Measurements from ENCODE around the gene TMED6. TPM values are rescaled to one million over a fixed set of nuclear protein-coding genes. Genes with fewer than 3 reads are reported as not detected.
"Not testable (repeated sequence)": the region's sequence is repeated elsewhere in the genome, so short reads cannot be mapped to it uniquely, and the experiment has no call there.

TMED6 gene
- total and polyA plus RNA-seq, 2 experiments from 2014 or later: 0.30 TPM; not detected in 1

DNA sequence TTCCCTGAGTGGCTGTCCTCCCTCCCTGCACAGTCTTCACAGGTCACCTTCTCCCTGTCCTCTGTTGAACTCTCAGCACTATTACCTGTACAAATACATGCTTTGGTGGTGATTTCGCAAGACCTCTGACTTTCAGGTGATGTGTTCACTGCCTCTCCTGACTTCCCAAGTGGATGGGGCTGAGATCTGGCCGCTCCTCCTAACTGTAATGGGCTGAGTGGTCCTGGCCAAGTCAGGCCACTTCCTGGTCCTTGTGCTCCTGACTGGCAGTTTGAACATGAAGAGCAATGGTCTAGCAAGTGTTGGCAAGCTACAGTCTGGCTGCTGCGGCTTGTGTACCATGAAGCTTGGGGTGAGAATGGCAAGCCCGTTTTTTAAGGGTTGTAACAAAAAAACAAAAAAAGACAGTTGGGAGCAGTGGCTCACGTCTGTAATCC, 11.7 kb upstream of the TMED6 start:
- Histone ChIP-seq H3K27ac (no peak overlapping the region), H3K79me2 (ENCODE audit: insufficient read depth) (peaks cover 13% of the 10 kb centered on the region; the same call in 1 of the 2 replicates), H4K20me1 (ENCODE audit: insufficient read depth) (no peaks in the 10 kb centered on the region), H3K9ac (no peak overlapping the region), H2AFZ (no peak overlapping the region), H3K9me3 (ENCODE audit: low read depth) (no peaks in the 10 kb centered on the region), H3K4me3 (no peak overlapping the region), H3K27me3 (replicated peaks; ENCODE audit: insufficient read depth) (no peaks in the 10 kb centered on the region), H3K4me1 (ENCODE audit: insufficient read depth) (no peaks in the 10 kb centered on the region), H3K4me2 (ENCODE audit: unreplicated experiment) (no peak overlapping the region), H3F3A (ENCODE audit: insufficient read depth) (0 out of 2 replicates have a peak, but pooled peaks cover 5% of the 10 kb centered on the region), H3K36me3 (ENCODE audit: low read depth) (peaks cover 25% of the 10 kb centered on the region; the same call in 1 of the 2 replicates), H3K9me2 (ENCODE audit: insufficient read depth) (no peaks in the 10 kb centered on the region)
- in situ Hi-C loops (cut with MboI): no loop called here
- TF ChIP-seq EZH2phosphoT487 (IDR thresholded peaks at IDR 0.05; ENCODE audit: insufficient read depth, low read depth): no peak
- no peak for TF ChIP-seq EZH2 (IDR thresholded peaks at IDR 0.05; ENCODE audit: insufficient read depth, poor library complexity, severe bottlenecking)
- DNase-seq: no peak
- WGBS, 2 experiments (ENCODE audit: low coverage in 1 of 2, low lambda C conversion rate in 2 of 2, missing lambda C conversion rate in 2 of 2): 84 to 85% methylated on average over 5 of the region's 5 CpGs

GRCh38 chr16:69360070-69360469, 8.5 kb upstream of the TMED6 start:
- H3K9me3 ChIP-seq (ENCODE audit: low read depth); H2AFZ ChIP-seq; in situ Hi-C loops (cut with MboI); DNase-seq; H4K20me1 ChIP-seq (ENCODE audit: insufficient read depth); H3K4me1 ChIP-seq (ENCODE audit: insufficient read depth); H3K79me2 ChIP-seq (ENCODE audit: insufficient read depth); H3F3A ChIP-seq (ENCODE audit: insufficient read depth); H3K4me2 ChIP-seq (ENCODE audit: unreplicated experiment); H3K27ac ChIP-seq; H3K27me3 ChIP-seq (replicated peaks; ENCODE audit: insufficient read depth); H3K9ac ChIP-seq; H3K4me3 ChIP-seq; H3K9me2 ChIP-seq (ENCODE audit: insufficient read depth): not testable (repeated sequence)
- peaks cover 14% of the 10 kb centered on the region; the same call in 1 of the 2 replicates for H3K36me3 ChIP-seq (ENCODE audit: low read depth)
- WGBS, 2 experiments (ENCODE audit: low coverage in 1 of 2, low lambda C conversion rate in 2 of 2, missing lambda C conversion rate in 2 of 2): 94 to 96% methylated on average over 9 of the region's 9 CpGs

GRCh38 chr16:69350536-69351133, 951 bp downstream of the TMED6 start:
- WGBS, 2 experiments (ENCODE audit: low coverage in 1 of 2, low lambda C conversion rate in 2 of 2, missing lambda C conversion rate in 2 of 2): 93 to 97% methylated on average over 6 of the region's 6 CpGs
- Histone ChIP-seq H3K9me2 (ENCODE audit: insufficient read depth) (no peaks in the 10 kb centered on the region), H3K36me3 (ENCODE audit: low read depth) (no peaks in the 10 kb centered on the region), H2AFZ (no peak overlapping the region), H3K27ac (no peak overlapping the region), H3K4me2 (ENCODE audit: unreplicated experiment) (no peak overlapping the region), H3K79me2 (ENCODE audit: insufficient read depth) (no peaks in the 10 kb centered on the region), H3K9me3 (ENCODE audit: low read depth) (no peaks in the 10 kb centered on the region), H3K4me3 (no peak overlapping the region), H3K4me1 (ENCODE audit: insufficient read depth) (no peaks in the 10 kb centered on the region), H3F3A (ENCODE audit: insufficient read depth) (0 out of 2 replicates have a peak, but pooled peaks cover 15% of the 10 kb centered on the region), H4K20me1 (ENCODE audit: insufficient read depth) (no peaks in the 10 kb centered on the region), H3K27me3 (replicated peaks; ENCODE audit: insufficient read depth) (no peaks in the 10 kb centered on the region), H3K9ac (no peak overlapping the region)
- no peak for DNase-seq
- TF ChIP-seq EZH2 (IDR thresholded peaks at IDR 0.05; ENCODE audit: insufficient read depth, poor library complexity, severe bottlenecking): no peak
- no peak for TF ChIP-seq EZH2phosphoT487 (IDR thresholded peaks at IDR 0.05; ENCODE audit: insufficient read depth, low read depth)
- in situ Hi-C loops (cut with MboI): no loop called here

- H3K4me1 ChIP-seq (ENCODE audit: insufficient read depth): no peaks in the 10 kb centered on the region
- WGBS, 2 experiments (ENCODE audit: low coverage in 1 of 2, low lambda C conversion rate in 2 of 2, missing lambda C conversion rate in 2 of 2): 67 to 74% methylated on average over 9 to 10 of the region's 10 CpGs
- 0 out of 2 replicates have a peak, but pooled peaks cover under 1% of the 10 kb centered on the region for H3K79me2 ChIP-seq (ENCODE audit: insufficient read depth)
- no peaks in the 10 kb centered on the region for H3K27me3 ChIP-seq (replicated peaks; ENCODE audit: insufficient read depth)
- no peaks in the 10 kb centered on the region for H3K36me3 ChIP-seq (ENCODE audit: low read depth)
- DNase-seq: no peak
- H3K4me3 ChIP-seq: no peak overlapping the region
- H3K27ac ChIP-seq: no peak overlapping the region
- H4K20me1 ChIP-seq (ENCODE audit: insufficient read depth): no peaks in the 10 kb centered on the region
- no peaks in the 10 kb centered on the region for H3K9me2 ChIP-seq (ENCODE audit: insufficient read depth)
- no peak overlapping the region for H2AFZ ChIP-seq
- no peak overlapping the region for H3K4me2 ChIP-seq (ENCODE audit: unreplicated experiment)
- no peaks in the 10 kb centered on the region for H3K9me3 ChIP-seq (ENCODE audit: low read depth)
- H3K9ac ChIP-seq: no peak overlapping the region
- no peak for TF ChIP-seq EZH2phosphoT487 (IDR thresholded peaks at IDR 0.05; ENCODE audit: insufficient read depth, low read depth)
- TF ChIP-seq EZH2 (IDR thresholded peaks at IDR 0.05; ENCODE audit: insufficient read depth, poor library complexity, severe bottlenecking): no peak
- in situ Hi-C loops (cut with MboI): no loop called here
- 0 out of 2 replicates have a peak, but pooled peaks cover 15% of the 10 kb centered on the region for H3F3A ChIP-seq (ENCODE audit: insufficient read depth)
Measured at GRCh38 chr16:69349536-69349935, 2.0 kb downstream of the TMED6 start.
